KOPT-K1 (cell line): ENCODE data around the gene GIMAP8.
"Not testable (repeated sequence)": the region's sequence is repeated elsewhere in the genome, so short reads cannot be mapped to it uniquely, and the experiment has no call there.

ENCODE experiments used
- H3K27ac ChIP-seq: fragments of 200-600 bp; sonication (generic); 2 replicates; pipeline ENCODE4 v1.5.1; 2016; ENCODE audit warnings: antibody characterized with exemption, mild to moderate bottlenecking, low read depth, low read length; ENCODE audit not compliant: poor library complexity, severe bottlenecking
- H3K36me3 ChIP-seq: fragments of 200-600 bp; sonication (generic); 2 replicates; pipeline ENCODE4 v1.5.1; 2017; ENCODE audit warnings: antibody characterized with exemption, mild to moderate bottlenecking, low read length, moderate library complexity; ENCODE audit not compliant: insufficient read depth
- H3K9me3 ChIP-seq: fragments of 200-600 bp; sonication (generic); 2 replicates; pipeline ENCODE4 v1.5.1; 2017; ENCODE audit warnings: antibody characterized with exemption, low read length, mild to moderate bottlenecking; ENCODE audit not compliant: insufficient read depth, poor library complexity, severe bottlenecking

GIMAP8 gene

DNA sequence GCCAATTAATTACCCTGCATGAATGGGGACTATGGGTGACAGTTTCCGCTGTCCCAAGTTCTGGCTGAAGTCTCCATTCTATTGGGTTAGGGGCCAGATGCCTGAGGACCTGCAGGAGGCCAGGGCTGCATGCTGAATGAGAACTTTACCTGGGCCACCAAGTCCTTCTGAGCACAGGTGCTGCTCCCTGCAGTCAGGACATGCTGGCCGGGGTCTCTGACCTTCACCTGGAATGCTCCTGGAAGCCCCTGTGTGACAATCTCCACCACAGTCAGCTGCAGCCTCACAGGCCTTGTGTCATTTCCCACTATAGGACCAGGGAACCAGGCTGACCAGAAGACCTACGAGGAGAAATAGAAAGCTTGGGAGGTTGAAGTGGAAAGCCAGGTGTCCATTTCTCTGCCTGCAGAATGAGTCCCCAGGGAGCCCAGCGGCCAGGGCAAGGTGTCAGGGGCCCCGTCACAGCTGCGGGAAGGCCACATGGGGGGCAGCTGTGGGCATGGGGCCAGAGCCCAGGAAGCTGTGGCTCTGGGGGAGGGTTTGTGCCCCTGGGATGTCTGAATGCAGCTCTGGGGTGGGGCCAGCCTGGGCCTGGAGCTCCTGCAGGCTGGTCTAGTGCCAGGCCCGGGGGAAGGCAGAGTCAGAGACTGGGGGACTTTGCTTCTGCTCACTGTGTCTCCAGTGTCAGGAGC, 5.6 kb upstream of the GIMAP8 start:
- Histone ChIP-seq H3K36me3 (no peaks in the 10 kb centered on the region), H3K27ac (peak overlapping the region; percentile 36), H3K9me3 (peaks cover 19% of the 10 kb centered on the region)

DNA sequence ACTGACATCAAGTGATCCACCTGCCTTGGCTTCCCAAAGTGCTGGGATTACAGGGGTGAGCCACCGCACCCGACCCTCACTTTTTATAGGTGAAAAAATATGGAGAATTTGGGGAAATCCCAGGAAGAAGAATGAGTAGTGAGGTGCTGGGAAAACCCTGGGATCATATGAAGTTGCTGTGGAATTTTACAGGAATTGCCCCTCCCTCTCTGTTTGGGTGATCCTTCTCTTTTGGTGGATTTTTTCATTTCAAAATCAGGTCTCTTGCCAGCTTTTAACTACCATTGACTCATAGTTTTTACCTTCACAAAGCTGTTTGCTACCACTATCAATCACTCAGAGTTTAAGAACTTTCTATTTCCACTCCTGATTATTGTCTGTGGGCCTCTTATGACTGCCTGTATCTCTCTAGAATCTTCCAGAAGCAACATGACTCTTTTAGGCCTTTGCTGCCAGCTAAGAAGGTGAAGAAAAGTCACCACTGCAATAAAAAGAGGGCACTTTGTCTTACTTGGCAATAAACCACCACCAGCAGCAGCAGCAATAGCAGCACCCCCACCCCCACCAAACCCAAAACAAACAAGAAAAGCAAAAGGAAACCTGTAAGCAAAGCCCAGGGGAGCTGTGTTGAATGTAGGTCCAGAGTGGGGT, 4.0 kb upstream of the GIMAP8 start:
- H3K9me3 ChIP-seq: peaks cover 16% of the 10 kb centered on the region
- H3K27ac ChIP-seq: peak overlapping the region; percentile 95
- no peaks in the 10 kb centered on the region for H3K36me3 ChIP-seq

DNA sequence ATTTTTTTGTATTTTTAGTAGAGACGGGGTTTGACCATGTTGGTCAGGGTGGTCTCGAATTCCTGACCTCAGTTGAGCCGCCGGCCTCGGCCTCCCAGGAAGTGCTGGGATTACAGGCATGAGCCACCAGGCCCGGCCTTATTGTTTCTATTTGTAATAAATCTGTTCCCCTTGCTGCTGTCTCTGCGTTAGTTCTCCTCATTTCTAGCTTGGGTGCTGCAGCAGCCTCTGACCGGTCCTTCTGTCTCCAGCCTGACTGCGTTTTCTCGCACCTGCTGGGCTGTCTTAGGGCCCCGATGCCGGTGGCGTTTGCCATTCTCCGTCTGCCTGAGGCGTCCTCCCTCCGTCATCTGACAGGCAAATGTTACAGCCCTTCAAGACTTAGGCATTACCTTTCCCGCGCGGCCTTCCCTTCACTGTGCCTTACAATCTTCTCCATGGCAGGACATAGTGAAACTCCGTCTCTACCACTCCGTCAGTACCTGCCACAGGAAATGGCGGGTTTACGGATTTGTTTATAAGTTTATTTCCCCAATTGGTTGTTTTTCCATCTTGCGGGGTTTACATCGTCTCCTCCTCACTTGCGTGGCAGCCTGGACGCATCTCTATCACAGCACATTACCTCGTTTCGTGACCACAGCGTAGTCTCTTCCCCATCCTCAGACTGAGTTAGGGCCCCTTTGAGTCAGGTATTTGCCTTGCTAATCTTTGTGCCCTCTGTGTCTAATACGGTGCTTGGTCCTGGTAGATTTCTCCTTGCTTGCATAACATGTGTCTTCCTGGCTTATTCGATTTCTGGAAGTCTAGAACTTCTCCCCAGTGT, 2.3 kb upstream of the GIMAP8 start:
- Histone ChIP-seq H3K36me3 (peaks cover under 1% of the 10 kb centered on the region; the same call in 1 of the 2 replicates), H3K9me3 (no peaks in the 10 kb centered on the region), H3K27ac (peak overlapping the region; percentile 95)

DNA sequence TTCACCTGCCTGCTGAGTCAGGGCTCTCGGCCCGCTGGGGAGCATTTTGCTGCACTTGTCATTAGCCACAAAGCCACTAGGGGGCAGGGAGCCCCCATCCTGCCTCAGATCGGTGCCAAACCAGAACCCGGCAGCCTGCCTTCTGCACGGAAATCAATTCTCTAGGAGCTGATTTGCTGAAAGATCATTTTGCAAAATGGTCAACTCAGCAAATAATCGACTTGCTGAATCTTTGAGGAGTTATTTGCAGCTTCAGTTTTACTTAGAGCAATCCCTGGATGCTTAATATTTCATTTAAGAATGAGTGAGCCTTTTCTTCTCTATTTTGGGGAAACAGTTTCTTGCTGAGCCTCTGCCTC, 1.7 kb upstream of the GIMAP8 start:
- peaks cover 6% of the 10 kb centered on the region for H3K36me3 ChIP-seq
- peak overlapping the region; percentile 95 for H3K27ac ChIP-seq
- no peaks in the 10 kb centered on the region for H3K9me3 ChIP-seq

DNA sequence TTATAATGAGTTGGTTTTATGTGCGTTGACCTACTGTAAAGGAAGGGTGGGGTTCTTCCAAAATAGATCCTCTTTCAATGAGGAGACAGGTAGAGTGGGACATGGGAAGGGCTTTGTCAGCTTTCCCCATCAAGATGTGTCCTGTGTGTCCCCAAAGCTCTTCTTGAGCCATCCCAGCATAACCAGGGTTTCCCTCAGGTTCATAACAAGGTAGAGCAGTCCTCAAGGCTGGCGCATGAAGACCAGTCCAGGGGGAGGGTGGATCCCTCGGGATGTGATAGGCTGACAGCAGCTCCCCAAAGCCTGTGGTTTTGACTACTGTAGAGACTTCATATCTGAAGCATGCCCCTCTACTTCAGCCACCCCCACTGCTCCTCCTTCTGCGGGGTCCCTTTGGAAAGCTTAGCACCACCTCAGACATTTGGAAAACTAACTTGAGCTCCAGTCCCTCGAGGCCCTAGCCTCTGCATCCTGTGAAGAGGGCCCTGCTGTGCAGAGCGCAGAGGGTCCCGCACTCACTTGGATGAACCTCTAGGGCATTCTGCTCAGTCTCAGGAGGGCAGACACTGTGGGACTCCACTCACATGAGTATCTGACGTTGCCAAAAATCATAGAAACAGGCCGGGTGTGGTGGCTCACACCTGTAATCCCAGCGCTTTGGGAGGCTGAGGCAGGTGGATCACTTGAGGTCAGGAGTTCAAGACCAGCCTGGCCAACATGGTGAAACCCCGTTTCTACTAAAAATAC, 1.1 kb upstream of the GIMAP8 start:
- peaks cover 4% of the 10 kb centered on the region for H3K9me3 ChIP-seq
- H3K27ac ChIP-seq: peak overlapping the region; percentile 95
- peaks cover 13% of the 10 kb centered on the region for H3K36me3 ChIP-seq

DNA sequence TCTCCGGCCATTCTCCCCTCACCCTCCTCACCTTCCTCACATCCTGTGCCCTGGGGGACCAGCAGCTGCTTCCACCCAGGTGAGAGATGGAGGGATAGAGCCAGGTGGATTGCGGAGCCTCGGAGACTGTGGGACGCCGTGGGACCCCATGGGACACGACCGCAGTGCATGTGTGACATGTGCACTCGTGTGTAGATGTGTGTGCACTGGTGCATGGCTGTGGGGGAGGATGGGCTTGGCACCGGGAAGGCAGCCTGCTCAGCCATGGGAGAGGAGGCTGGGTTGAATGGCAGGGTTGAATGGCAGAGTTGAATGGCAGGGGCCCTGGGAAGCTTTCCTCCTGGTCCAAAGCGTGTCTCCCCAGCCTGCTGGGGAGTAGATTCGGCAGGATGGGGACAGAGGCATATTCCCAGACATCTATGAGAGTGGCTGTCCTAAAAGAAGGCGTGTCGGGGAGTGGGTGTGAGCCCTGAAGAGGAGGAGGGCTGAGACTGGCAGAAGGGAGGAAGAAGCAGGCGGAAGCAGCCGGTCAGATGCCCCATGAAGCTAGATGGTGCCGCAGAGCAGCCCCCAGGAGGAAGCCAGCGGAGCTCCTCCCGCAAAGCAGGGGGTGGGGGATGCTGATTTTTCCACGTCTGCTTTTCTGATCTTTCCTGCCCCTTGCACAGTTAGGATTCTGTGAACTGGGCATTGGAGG, 815 bp downstream of the GIMAP8 start:
- H3K27ac ChIP-seq: peak overlapping the region; percentile 95
- H3K9me3 ChIP-seq: peaks cover 23% of the 10 kb centered on the region
- H3K36me3 ChIP-seq: peaks cover 31% of the 10 kb centered on the region

DNA sequence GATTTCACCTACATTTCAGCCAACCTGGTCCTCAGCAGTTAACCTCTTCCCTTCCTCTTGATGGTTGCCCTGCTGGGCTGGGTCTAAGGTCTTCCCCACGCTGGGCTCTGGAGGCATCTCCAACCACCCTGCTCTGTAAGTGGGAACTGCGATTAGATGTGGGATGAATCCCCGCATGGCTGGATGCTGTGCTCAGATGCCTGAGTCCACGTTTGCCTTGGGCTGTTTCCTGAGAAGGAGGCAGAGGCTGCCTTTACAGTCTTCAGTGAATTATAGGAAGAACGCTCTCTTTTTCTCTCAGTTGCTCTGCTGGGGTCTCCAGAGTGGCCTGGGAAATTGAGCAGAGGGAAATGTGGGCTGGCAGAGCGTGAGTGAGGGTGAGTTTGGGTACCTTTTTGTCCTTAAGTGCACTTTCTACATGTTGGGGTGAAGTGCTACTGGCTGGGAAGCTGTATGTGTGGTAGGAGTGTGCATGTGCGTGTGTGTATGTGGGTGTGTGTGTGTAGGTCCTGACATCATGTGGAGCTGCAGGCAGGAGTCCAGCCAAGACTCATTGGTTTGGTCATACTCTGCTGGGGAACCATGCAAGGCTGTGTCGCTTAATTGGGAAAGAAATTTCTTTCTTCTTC, 1.5 kb downstream of the GIMAP8 start:
- Histone ChIP-seq H3K36me3 (peaks cover 38% of the 10 kb centered on the region), H3K27ac (peak overlapping the region; percentile 95), H3K9me3 (peaks cover 30% of the 10 kb centered on the region)

DNA sequence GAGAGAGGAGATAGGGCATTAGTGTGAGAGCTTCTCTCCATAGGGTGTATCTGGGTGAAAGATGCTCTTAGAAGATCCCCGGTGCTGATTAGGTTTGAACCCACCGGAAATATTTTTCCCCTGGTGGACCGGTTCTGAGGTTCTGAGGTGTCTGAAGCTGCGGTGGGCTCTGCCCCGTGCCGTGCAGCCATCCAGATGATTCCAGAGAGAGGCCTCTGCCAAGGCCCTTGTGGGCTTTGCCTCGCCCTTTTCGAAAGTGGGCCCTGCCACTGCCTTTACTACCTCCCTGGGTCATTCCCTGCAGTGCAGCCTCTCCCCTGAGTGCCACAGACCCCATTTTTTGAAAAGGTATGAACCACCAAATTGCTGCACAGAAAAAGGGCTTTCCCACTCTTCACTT, 2.8 kb downstream of the GIMAP8 start:
- Histone ChIP-seq H3K27ac (peak overlapping the region; percentile 95), H3K9me3 (peaks cover 32% of the 10 kb centered on the region), H3K36me3 (peaks cover 49% of the 10 kb centered on the region)

DNA sequence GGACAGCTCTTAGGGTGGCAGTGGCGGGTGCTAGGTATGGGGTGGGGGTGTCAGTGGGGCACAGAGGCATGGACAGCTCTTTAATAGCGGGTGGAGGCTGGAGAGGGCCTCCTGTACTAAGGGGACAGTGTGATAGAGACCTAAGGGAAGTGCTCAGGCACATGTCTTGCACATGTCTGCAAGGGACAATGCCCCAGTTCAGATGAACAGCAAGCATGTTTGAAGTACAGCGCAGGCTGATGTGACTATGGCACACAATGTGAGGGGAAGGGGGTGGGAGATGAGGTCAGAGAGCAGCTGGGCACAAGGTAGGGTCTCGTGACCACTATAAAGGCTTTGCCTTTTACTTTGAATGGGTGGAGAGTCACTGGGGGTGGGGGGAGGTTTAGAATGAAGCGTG, 3.5 kb downstream of the GIMAP8 start:
- Histone ChIP-seq H3K36me3 (peaks cover 54% of the 10 kb centered on the region), H3K9me3 (peaks cover 34% of the 10 kb centered on the region), H3K27ac (peak overlapping the region; percentile 95)

DNA sequence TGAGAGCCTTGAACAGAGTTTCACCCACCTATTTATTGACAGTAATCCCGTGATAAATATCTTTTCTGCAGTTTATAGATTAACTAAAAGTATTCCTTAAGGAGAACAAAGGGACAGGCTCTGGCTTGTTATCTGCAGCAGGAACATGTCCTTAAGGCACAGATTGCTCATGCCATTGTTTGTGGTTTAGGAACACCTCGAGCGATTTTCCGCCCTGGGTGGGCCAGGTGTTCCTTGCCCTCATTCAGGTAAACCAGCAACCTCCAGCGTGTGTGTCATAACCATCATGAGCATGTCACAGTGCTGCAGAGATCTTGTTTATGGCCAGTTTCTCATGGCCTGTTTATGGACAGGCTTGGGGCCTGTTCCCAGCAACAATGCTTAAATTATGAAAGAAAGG, 6.6 kb downstream of the GIMAP8 start:
- H3K9me3 ChIP-seq: peaks cover 65% of the 10 kb centered on the region
- peaks cover 86% of the 10 kb centered on the region for H3K36me3 ChIP-seq
- H3K27ac ChIP-seq: not testable (repeated sequence)

DNA sequence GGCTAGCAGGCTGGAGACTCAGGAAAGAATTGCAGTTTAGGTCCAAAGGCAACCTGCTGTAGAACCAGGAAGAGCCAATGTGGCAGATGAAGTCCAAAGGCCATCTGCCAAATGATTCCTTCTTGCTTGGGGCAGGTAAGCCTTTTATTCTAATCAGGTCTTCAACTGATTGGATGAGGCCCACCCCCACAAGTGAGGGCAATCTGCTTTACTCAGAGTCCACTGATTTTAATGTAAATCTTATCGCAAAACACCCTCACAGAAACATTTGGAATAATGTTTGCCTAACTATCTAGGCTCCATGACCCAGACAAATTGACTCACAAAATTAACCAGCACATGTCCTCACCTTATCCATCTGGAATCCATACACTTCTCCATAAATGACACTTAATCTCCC, 7.8 kb downstream of the GIMAP8 start:
- Histone ChIP-seq H3K36me3 (peaks cover 90% of the 10 kb centered on the region), H3K27ac (no peak overlapping the region), H3K9me3 (peaks cover 75% of the 10 kb centered on the region)

DNA sequence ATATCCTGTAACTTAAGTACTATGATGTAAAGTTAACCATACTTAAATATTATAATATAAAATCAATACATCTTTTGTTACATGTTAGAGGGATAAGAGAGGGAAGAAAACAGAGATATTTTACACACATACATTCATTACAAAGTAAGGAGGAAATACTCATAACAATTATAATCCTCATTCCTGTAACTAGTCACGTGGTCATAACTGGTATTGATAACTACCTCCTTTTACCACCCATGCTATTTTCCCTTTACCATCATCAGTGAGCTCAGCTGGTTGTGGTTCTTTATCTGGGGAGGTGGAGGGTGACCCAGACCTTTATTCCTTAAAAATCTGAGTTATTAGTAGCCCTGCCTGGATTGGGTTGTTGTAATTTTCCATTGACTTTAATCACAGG, 8.3 kb downstream of the GIMAP8 start:
- H3K27ac ChIP-seq: no peak overlapping the region
- H3K9me3 ChIP-seq: peaks cover 75% of the 10 kb centered on the region
- peaks cover 85% of the 10 kb centered on the region for H3K36me3 ChIP-seq

DNA sequence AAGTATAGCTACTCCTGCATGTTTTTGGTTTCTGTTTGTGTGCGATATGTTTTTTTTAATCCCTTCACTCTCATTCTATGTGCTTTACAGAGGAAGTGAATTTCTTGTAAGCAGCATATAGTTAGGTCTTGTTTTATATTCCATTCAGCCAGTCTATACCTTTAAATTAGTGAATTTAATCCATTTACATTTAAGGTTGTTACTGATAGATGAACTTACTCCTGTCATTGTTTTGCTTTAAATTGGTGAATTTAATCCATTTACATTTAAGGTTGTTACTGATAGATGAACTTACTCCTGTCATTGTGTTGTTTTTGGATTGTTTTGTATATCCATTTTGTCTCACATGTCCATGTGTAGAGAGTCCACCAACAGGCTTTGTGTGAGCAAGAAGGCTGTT, 11.1 kb downstream of the GIMAP8 start:
- H3K9me3 ChIP-seq: peaks cover 50% of the 10 kb centered on the region
- peaks cover 74% of the 10 kb centered on the region for H3K36me3 ChIP-seq
- no peak overlapping the region for H3K27ac ChIP-seq

DNA sequence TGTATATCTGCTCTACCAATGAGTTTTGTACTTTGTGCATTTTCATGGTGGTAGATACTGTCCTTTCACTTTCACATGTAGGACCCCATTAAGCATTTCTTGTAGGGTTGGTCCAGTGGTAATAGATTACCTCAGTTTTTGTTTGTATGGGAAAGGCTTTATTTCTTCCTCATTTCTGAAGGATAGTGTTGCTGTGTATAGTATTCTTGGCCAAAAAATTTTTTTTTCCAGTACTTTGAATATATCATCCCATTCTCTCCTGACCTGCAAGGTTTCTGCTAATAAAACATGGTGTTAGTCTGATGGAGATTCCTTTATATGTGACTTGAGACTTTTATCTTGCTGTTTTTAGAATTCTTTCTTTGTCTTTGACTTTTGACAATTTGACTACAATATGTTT, 12.0 kb downstream of the GIMAP8 start:
- Histone ChIP-seq H3K27ac (no peak overlapping the region), H3K9me3 (peaks cover 43% of the 10 kb centered on the region), H3K36me3 (peaks cover 75% of the 10 kb centered on the region)
